K562 (cell line): ENCODE data around the gene SLC26A2. TPM values are rescaled to one million over a fixed set of nuclear protein-coding genes. Genes with fewer than 3 reads are reported as not detected.

ENCODE experiments used
- BCL6 ChIP-seq: fragments of 250-450 bp; sonication (Bioruptor Pico); IDR thresholded peaks from 2 replicates; pipeline ENCODE4 v1.4.0; 2020
- CEBPB ChIP-seq: fragments of 450-650 bp; IDR thresholded peaks from 2 replicates; pipeline ENCODE4 v1.6.1; 2016; ENCODE audit warnings: missing genetic modification characterization, missing compliant biosample characterization
- DACH1 ChIP-seq: fragments of 450-650 bp; IDR thresholded peaks from 2 replicates; pipeline ENCODE4 v1.6.1; 2018; ENCODE audit not compliant: partially characterized antibody
- HDAC2 ChIP-seq: fragments of 450-650 bp; IDR thresholded peaks from 2 replicates; pipeline ENCODE4 v1.6.1; 2016; ENCODE audit warnings: mild to moderate bottlenecking
- JUNB ChIP-seq: fragments of 450-650 bp; formaldehyde crosslinking; conservative IDR thresholded peaks from 2 replicates; pipeline ENCODE4 v1.4.0; 2020; ENCODE audit warnings: mild to moderate bottlenecking
- KLF1 ChIP-seq: fragments of 450-650 bp; IDR thresholded peaks from 2 replicates; pipeline ENCODE4 v1.6.1; 2016; ENCODE audit warnings: missing genetic modification characterization, missing compliant biosample characterization
- MBD2 ChIP-seq: sonication (generic); IDR thresholded peaks from 2 replicates; pipeline ENCODE4 v1.6.1; 2016; ENCODE audit warnings: low read depth, borderline replicate concordance
- RBM17 ChIP-seq: fragments of 200-400 bp; formaldehyde crosslinking; IDR thresholded peaks from 2 replicates; pipeline ENCODE4 v1.6.1; 2017; ENCODE audit warnings: low read depth, mild to moderate bottlenecking, low read length, borderline replicate concordance
- SMAD3 ChIP-seq: fragments of 450-650 bp; formaldehyde crosslinking; conservative IDR thresholded peaks from 2 replicates; pipeline ENCODE4 v1.4.0; 2020; ENCODE audit warnings: mild to moderate bottlenecking
- SRSF1 ChIP-seq: fragments of 200-400 bp; formaldehyde crosslinking; IDR thresholded peaks from 2 replicates; pipeline ENCODE4 v1.6.1; 2017; ENCODE audit warnings: mild to moderate bottlenecking, low read depth, low read length, moderate library complexity
- XRCC3 ChIP-seq: fragments of 450-650 bp; IDR thresholded peaks from 2 replicates; pipeline ENCODE4 v1.6.1; 2017; ENCODE audit warnings: mild to moderate bottlenecking, moderate library complexity
- ZNF354B ChIP-seq: fragments of 250-450 bp; sonication (Bioruptor Pico); IDR thresholded peaks from 2 replicates; pipeline ENCODE4 v1.4.0; 2020
- ZNF668 ChIP-seq: fragments of 250-450 bp; sonication (Bioruptor Pico); IDR thresholded peaks from 2 replicates; pipeline ENCODE4 v1.8.0; 2022; ENCODE audit warnings: mild to moderate bottlenecking, inconsistent platforms
- ZNF75A ChIP-seq: fragments of 450-650 bp; formaldehyde crosslinking; IDR thresholded peaks from 2 replicates; pipeline ENCODE4 v1.4.0; 2020; ENCODE audit warnings: mild to moderate bottlenecking
- polyA plus RNA-seq, 8 experiments: library from polyadenylated mRNA; depleted of rRNA in 4 of 8; stranded (reverse) in 5 of 8; unstranded in 3 of 8; fragments of >200 nt; fragmentation: Nextera tagmentation in 2 of 8; fragmentation: Illumina TruSeq in 1 of 8; extraction: Ambion mirVana in 2 of 8; extraction: Trizol in 1 of 8; gene quantifications; 2 replicates each; pipeline versions ENCODE4 v1.2.1 to v1.2.3, GENCODE V29; 2011 to 2014; ENCODE audit warnings: inconsistent platforms in 1 of 8, missing spikeins in 1 of 8
- total RNA-seq, 7 experiments: library from RNA; depleted of rRNA in 6 of 7; stranded (reverse); fragments of >200 nt in 6 of 7; fragmentation: Illumina TruSeq in 2 of 7; extraction: Trizol in 2 of 7; gene quantifications; 2 replicates each; pipeline versions ENCODE4 v1.2.1 to v1.2.3, GENCODE V29; 2011 to 2021; ENCODE audit warnings: low replicate concordance in 1 of 7
- TF ChIP-seq, protein P1 (sequence below): fragments of 450-650 bp; conservative IDR thresholded peaks from 2 replicates; pipeline ENCODE4 v1.6.1; 2016; ENCODE audit warnings: missing genetic modification characterization, low read depth, mild to moderate bottlenecking, missing compliant biosample characterization, moderate library complexity
- TF ChIP-seq, protein P2 (sequence below): fragments of 450-650 bp; IDR thresholded peaks from 2 replicates; pipeline ENCODE4 v1.7.1; 2018; ENCODE audit warnings: mild to moderate bottlenecking, low read depth; ENCODE audit not compliant: partially characterized antibody
- TF ChIP-seq, protein P3 (sequence below), 2 experiments: fragments of 450-650 bp in 1 of 2; sonication (generic) in 1 of 2; formaldehyde crosslinking; conservative IDR thresholded peaks; 2 replicates each; pipeline versions ENCODE4 v1.4.0 to v1.8.1; 2020 to 2022; ENCODE audit warnings: mild to moderate bottlenecking in 1 of 2, missing genetic modification reagents in 1 of 2
- TF ChIP-seq, protein P4 (sequence below): sonication (generic); formaldehyde crosslinking; IDR thresholded peaks from 2 replicates; pipeline ENCODE4 v1.8.0; 2023; ENCODE audit warnings: missing genetic modification reagents, mild to moderate bottlenecking, borderline replicate concordance
- TF ChIP-seq, protein P5 (sequence below): fragments of 450-650 bp; IDR thresholded peaks from 2 replicates; pipeline ENCODE4 v1.6.1; 2016; ENCODE audit warnings: missing biosample characterization, missing genetic modification characterization

The SLC26A2 gene
- total and polyA plus RNA-seq, 9 of the 15 experiments (the other 6 are each of a cell fraction or from before 2014, with no cell fraction given), result 1.1 to 6.3 (median 3.6) TPM

DNA sequence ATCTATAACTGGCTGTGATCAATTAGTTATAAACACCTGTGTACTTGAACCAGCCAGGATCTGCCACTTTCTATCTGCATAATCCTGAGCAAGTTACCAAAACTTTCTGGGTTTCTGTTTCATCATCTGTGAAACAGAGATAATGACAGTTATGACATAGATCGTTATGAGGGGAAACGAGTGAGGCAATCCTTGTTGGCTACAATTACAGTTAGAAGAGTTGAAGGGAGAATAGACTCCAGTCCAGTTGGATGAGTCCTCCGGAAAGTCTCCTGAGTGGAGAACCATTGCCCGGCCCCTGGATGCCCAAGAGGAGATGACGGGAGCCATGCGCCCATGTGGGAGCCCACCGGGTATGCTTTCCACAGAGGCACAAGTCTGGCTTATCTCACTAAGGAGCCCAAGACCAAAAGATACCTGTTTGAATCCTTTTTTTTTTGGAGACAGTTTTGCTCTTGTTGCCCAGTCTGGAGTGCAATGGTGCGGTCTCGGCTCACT is 20.4 kb upstream of the SLC26A2 start (continued):
- TF ChIP-seq, protein P1, sequence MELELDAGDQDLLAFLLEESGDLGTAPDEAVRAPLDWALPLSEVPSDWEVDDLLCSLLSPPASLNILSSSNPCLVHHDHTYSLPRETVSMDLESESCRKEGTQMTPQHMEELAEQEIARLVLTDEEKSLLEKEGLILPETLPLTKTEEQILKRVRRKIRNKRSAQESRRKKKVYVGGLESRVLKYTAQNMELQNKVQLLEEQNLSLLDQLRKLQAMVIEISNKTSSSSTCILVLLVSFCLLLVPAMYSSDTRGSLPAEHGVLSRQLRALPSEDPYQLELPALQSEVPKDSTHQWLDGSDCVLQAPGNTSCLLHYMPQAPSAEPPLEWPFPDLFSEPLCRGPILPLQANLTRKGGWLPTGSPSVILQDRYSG, result no peak; the same call in 1 of the 2 replicates
- no peak for TF ChIP-seq SMAD3 (CRISPR knock-in tag)
- no peak for TF ChIP-seq SRSF1
- no peak for TF ChIP-seq JUNB (CRISPR knock-in tag)
- TF ChIP-seq, protein P2, sequence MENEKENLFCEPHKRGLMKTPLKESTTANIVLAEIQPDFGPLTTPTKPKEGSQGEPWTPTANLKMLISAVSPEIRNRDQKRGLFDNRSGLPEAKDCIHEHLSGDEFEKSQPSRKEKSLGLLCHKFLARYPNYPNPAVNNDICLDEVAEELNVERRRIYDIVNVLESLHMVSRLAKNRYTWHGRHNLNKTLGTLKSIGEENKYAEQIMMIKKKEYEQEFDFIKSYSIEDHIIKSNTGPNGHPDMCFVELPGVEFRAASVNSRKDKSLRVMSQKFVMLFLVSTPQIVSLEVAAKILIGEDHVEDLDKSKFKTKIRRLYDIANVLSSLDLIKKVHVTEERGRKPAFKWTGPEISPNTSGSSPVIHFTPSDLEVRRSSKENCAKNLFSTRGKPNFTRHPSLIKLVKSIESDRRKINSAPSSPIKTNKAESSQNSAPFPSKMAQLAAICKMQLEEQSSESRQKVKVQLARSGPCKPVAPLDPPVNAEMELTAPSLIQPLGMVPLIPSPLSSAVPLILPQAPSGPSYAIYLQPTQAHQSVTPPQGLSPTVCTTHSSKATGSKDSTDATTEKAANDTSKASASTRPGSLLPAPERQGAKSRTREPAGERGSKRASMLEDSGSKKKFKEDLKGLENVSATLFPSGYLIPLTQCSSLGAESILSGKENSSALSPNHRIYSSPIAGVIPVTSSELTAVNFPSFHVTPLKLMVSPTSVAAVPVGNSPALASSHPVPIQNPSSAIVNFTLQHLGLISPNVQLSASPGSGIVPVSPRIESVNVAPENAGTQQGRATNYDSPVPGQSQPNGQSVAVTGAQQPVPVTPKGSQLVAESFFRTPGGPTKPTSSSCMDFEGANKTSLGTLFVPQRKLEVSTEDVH, result no peak
- peak; percentile 72; the same call in 1 of the 2 replicates for TF ChIP-seq HDAC2
- TF ChIP-seq, protein P3, sequence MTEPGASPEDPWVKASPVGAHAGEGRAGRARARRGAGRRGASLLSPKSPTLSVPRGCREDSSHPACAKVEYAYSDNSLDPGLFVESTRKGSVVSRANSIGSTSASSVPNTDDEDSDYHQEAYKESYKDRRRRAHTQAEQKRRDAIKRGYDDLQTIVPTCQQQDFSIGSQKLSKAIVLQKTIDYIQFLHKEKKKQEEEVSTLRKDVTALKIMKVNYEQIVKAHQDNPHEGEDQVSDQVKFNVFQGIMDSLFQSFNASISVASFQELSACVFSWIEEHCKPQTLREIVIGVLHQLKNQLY (CRISPR knock-in tag; conservative IDR thresholded peaks at IDR 0.05), result no peak
- TF ChIP-seq RBM17, result no peak
- no peak for TF ChIP-seq BCL6 (CRISPR knock-in tag)
- TF ChIP-seq, protein P4, sequence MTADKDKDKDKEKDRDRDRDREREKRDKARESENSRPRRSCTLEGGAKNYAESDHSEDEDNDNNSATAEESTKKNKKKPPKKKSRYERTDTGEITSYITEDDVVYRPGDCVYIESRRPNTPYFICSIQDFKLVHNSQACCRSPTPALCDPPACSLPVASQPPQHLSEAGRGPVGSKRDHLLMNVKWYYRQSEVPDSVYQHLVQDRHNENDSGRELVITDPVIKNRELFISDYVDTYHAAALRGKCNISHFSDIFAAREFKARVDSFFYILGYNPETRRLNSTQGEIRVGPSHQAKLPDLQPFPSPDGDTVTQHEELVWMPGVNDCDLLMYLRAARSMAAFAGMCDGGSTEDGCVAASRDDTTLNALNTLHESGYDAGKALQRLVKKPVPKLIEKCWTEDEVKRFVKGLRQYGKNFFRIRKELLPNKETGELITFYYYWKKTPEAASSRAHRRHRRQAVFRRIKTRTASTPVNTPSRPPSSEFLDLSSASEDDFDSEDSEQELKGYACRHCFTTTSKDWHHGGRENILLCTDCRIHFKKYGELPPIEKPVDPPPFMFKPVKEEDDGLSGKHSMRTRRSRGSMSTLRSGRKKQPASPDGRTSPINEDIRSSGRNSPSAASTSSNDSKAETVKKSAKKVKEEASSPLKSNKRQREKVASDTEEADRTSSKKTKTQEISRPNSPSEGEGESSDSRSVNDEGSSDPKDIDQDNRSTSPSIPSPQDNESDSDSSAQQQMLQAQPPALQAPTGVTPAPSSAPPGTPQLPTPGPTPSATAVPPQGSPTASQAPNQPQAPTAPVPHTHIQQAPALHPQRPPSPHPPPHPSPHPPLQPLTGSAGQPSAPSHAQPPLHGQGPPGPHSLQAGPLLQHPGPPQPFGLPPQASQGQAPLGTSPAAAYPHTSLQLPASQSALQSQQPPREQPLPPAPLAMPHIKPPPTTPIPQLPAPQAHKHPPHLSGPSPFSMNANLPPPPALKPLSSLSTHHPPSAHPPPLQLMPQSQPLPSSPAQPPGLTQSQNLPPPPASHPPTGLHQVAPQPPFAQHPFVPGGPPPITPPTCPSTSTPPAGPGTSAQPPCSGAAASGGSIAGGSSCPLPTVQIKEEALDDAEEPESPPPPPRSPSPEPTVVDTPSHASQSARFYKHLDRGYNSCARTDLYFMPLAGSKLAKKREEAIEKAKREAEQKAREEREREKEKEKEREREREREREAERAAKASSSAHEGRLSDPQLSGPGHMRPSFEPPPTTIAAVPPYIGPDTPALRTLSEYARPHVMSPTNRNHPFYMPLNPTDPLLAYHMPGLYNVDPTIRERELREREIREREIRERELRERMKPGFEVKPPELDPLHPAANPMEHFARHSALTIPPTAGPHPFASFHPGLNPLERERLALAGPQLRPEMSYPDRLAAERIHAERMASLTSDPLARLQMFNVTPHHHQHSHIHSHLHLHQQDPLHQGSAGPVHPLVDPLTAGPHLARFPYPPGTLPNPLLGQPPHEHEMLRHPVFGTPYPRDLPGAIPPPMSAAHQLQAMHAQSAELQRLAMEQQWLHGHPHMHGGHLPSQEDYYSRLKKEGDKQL (CRISPR knock-in tag), result no peak
- TF ChIP-seq MBD2, result no peak
- TF ChIP-seq ZNF75A (CRISPR knock-in tag), result no peak
- no peak for TF ChIP-seq ZNF668 (CRISPR knock-in tag)
- no peak for TF ChIP-seq DACH1
- no peak for TF ChIP-seq ZNF354B (CRISPR knock-in tag)
- TF ChIP-seq XRCC3, result no peak
- TF ChIP-seq, protein P5, sequence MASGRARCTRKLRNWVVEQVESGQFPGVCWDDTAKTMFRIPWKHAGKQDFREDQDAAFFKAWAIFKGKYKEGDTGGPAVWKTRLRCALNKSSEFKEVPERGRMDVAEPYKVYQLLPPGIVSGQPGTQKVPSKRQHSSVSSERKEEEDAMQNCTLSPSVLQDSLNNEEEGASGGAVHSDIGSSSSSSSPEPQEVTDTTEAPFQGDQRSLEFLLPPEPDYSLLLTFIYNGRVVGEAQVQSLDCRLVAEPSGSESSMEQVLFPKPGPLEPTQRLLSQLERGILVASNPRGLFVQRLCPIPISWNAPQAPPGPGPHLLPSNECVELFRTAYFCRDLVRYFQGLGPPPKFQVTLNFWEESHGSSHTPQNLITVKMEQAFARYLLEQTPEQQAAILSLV (tag), result peak; percentile 77; the same call in 1 of the 2 replicates
- TF ChIP-seq KLF1, result no peak
- TF ChIP-seq CEBPB (tag), result peak; percentile 99
